SW 1271 (cell line): Measurements from ENCODE around the gene GVQW3.

Source experiments
- DNase-seq, 2 experiments: peaks; one replicate each; lab custom pipeline; 2025; lab: John Stamatoyannopoulos, UW

GVQW3 gene

GRCh38 chr11:76445121-76446084, 64.3 kb downstream of the GVQW3 start:
- DNase-seq, result peak; percentile 75 to 93

GRCh38 chr11:76448506-76448905, 67.4 kb downstream of the GVQW3 start:
- DNase-seq, result no peak

- no peak for DNase-seq
Observed at GRCh38 chr11:76453248-76453647, 72.1 kb downstream of the GVQW3 start.

GRCh38 chr11:76455331-76455730, 74.2 kb downstream of the GVQW3 start:
- no peak for DNase-seq

GRCh38 chr11:76455931-76456330, 74.8 kb downstream of the GVQW3 start:
- no peak for DNase-seq

GRCh38 chr11:76456571-76456970, 75.4 kb downstream of the GVQW3 start:
- no peak for DNase-seq
